Tibial nerve (tissue), 4 donors: ENCODE results near the gene COL25A1.

Source experiments
- EP300 ChIP-seq, 2 donors: sonication (generic); formaldehyde crosslinking; IDR thresholded peaks; one replicate each; pipeline ENCODE4 v1.6.1; 2017; ENCODE audit warnings: antibody characterized with exemption in 2 of 2, mild to moderate bottlenecking in 1 of 2
- POLR2A ChIP-seq, 2 donors: fragments of 450-650 bp; IDR thresholded peaks; one replicate each; pipeline ENCODE4 v1.6.1; 2017; ENCODE audit warnings: antibody characterized with exemption in 2 of 2, mild to moderate bottlenecking in 2 of 2, moderate library complexity in 2 of 2
- TF ChIP-seq, protein P1 (sequence below), 5 experiments: fragments of 200-600 bp in 3 of 5; fragments of 450-650 bp in 2 of 5; sonication (generic) in 3 of 5; IDR thresholded peaks; one replicate each; pipeline ENCODE4 v1.5.1; 2016 to 2019; ENCODE audit warnings: antibody characterized with exemption in 5 of 5, mild to moderate bottlenecking in 3 of 5, moderate library complexity in 2 of 5

DNA sequence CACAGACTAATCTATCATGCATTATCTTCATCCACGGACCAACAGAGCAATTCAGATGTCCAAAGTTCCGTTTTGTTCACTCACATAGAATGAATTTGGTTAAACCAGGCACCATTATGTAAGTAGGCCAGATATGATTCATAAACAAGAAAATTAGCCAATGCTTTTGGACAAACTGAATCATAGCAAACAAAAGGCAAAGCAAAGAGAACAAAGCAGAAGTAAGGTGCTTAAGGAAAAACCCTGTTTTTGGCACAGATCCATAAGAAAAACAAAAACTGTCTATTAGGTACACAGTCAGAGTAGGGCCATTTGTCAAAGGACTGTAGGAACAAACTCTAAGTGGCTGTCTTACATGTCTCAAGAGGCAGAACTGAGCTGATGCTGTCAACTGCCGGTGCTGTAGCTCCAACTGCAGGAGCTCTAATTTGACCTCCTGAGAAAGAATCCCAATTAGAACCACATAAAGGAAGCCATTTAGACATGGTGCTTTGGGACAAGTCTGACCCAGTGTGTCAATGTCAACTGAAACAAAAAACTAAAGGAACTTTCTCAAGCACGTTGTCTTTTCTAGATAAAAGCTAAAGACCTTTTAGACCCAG is 146.7 kb downstream of the COL25A1 start:
- TF ChIP-seq, protein P1, sequence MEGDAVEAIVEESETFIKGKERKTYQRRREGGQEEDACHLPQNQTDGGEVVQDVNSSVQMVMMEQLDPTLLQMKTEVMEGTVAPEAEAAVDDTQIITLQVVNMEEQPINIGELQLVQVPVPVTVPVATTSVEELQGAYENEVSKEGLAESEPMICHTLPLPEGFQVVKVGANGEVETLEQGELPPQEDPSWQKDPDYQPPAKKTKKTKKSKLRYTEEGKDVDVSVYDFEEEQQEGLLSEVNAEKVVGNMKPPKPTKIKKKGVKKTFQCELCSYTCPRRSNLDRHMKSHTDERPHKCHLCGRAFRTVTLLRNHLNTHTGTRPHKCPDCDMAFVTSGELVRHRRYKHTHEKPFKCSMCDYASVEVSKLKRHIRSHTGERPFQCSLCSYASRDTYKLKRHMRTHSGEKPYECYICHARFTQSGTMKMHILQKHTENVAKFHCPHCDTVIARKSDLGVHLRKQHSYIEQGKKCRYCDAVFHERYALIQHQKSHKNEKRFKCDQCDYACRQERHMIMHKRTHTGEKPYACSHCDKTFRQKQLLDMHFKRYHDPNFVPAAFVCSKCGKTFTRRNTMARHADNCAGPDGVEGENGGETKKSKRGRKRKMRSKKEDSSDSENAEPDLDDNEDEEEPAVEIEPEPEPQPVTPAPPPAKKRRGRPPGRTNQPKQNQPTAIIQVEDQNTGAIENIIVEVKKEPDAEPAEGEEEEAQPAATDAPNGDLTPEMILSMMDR (IDR thresholded peaks at IDR 0.05): no peak
- TF ChIP-seq POLR2A (IDR thresholded peaks at IDR 0.05): no peak
- no peak for TF ChIP-seq EP300 (IDR thresholded peaks at IDR 0.05)
